ENCODE data around the gene TEX26. TPM values are rescaled to one million over a fixed set of nuclear protein-coding genes. Genes with fewer than 3 reads are reported as not detected.

TEX26 gene
- total RNA-seq, 4 donors from 2014 or later, result not detected

DNA sequence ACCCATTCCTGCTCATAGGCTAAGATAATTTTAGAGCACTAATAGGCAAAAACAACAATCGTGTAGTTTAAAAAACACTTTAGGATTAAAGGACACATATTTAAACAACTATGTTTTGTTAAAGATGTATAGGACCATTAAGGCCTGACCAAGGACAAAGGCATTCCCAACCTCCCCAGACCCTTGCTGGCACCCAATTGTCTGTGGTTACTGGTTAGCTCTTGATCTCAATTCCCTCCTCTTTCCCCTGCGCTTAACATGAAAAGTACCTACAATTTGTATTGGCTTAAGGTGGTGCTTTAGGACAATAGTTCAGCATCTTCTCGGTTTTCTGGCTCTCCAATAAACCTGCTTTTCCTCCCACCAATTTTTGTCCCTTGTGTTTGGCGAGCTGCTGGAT is 51.0 kb downstream of the TEX26 start:
- no peak for ATAC-seq
- H3K27me3 ChIP-seq, result no peaks in the 10 kb centered on the region
- H3K4me1 ChIP-seq, result no peaks in the 10 kb centered on the region
- H3K9me3 ChIP-seq, result no peaks in the 10 kb centered on the region
- no peak for DNase-seq
- no peak overlapping the region for H3K4me3 ChIP-seq
- no peaks in the 10 kb centered on the region for H3K36me3 ChIP-seq
- TF ChIP-seq, protein P1, sequence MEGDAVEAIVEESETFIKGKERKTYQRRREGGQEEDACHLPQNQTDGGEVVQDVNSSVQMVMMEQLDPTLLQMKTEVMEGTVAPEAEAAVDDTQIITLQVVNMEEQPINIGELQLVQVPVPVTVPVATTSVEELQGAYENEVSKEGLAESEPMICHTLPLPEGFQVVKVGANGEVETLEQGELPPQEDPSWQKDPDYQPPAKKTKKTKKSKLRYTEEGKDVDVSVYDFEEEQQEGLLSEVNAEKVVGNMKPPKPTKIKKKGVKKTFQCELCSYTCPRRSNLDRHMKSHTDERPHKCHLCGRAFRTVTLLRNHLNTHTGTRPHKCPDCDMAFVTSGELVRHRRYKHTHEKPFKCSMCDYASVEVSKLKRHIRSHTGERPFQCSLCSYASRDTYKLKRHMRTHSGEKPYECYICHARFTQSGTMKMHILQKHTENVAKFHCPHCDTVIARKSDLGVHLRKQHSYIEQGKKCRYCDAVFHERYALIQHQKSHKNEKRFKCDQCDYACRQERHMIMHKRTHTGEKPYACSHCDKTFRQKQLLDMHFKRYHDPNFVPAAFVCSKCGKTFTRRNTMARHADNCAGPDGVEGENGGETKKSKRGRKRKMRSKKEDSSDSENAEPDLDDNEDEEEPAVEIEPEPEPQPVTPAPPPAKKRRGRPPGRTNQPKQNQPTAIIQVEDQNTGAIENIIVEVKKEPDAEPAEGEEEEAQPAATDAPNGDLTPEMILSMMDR (IDR thresholded peaks at IDR 0.05 in 4 of 5, conservative IDR thresholded peaks at IDR 0.05 in 1 of 5), result no peak
- TF ChIP-seq POLR2A (IDR thresholded peaks at IDR 0.05), result no peak
- in situ Hi-C loops (cut with MboI; ENCODE audit: low sequenced_read_pairs in 4 of 4), result no loop called here
- no peak overlapping the region for H3K27ac ChIP-seq
- intact Hi-C loops (cut with DNase I; ENCODE audit: low total_unique reads), result no loop called here

DNA sequence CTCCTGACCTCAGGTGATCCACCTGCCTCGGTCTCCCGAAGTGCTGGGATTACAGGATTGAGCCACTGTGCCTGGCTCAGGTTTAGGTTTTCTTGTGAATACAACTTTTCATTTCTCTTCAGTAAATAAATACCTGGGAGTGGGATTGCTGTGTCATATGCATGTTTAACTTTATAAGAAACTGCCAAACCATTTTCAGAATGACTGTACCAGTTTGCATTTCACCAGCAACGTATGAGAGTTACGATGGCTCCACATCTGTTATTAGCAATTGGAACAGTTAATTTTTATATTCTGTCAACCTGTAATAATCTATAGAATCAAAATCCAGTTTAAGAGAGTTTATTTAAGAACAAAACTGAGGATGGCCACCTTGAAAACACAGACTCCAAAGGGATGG is 52.2 kb downstream of the TEX26 start:
- no peak for ATAC-seq
- H3K27me3 ChIP-seq, result no peaks in the 10 kb centered on the region
- DNase-seq, result no peak
- no peak for TF ChIP-seq POLR2A (IDR thresholded peaks at IDR 0.05)
- TF ChIP-seq, protein P1 (IDR thresholded peaks at IDR 0.05 in 4 of 5, conservative IDR thresholded peaks at IDR 0.05 in 1 of 5), result no peak
- intact Hi-C loops (cut with DNase I; ENCODE audit: low total_unique reads) (no loop called here), in situ Hi-C loops (cut with MboI; ENCODE audit: low sequenced_read_pairs in 4 of 4) (no loop called here)
- H3K4me3 ChIP-seq, result no peak overlapping the region
- no peaks in the 10 kb centered on the region for H3K36me3 ChIP-seq
- H3K27ac ChIP-seq, result no peak overlapping the region
- no peaks in the 10 kb centered on the region for H3K9me3 ChIP-seq
- no peaks in the 10 kb centered on the region for H3K4me1 ChIP-seq

DNA sequence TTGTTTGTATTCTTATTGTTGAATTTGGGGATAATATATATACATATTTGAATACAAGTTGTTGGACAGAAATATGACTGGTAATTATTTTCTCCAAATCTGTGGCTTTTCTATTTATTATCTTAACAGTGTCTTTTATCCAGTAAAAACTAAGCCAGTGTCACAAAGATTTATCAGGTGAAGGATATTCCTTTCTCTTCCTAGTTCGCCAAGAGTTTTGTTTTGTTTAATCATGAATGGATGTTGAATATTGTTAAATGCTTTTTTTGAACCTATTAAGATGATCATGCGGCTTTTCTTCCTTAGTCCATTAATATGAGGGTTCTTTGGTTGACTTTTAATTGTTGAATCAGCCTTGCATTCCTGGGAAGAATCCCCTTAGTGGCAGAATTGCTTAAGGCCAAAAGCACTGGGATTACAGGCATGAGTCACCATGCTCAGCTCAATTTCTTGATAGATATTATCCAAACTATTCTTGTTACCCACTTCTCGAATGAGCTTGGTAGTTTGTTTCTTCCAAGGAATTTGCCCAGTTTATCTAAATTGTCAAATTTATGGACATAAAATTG is 53.3 kb downstream of the TEX26 start:
- no peaks in the 10 kb centered on the region for H3K27me3 ChIP-seq
- ATAC-seq (no peak), DNase-seq (no peak)
- no peak overlapping the region for H3K4me3 ChIP-seq
- TF ChIP-seq POLR2A (IDR thresholded peaks at IDR 0.05), result no peak
- TF ChIP-seq, protein P1 (IDR thresholded peaks at IDR 0.05 in 4 of 5, conservative IDR thresholded peaks at IDR 0.05 in 1 of 5), result no peak
- in situ Hi-C loops (cut with MboI; ENCODE audit: low sequenced_read_pairs in 4 of 4) (no loop called here), intact Hi-C loops (cut with DNase I; ENCODE audit: low total_unique reads) (no loop called here)
- no peaks in the 10 kb centered on the region for H3K36me3 ChIP-seq
- no peak overlapping the region for H3K27ac ChIP-seq
- H3K9me3 ChIP-seq, result no peaks in the 10 kb centered on the region
- H3K4me1 ChIP-seq, result no peaks in the 10 kb centered on the region

DNA sequence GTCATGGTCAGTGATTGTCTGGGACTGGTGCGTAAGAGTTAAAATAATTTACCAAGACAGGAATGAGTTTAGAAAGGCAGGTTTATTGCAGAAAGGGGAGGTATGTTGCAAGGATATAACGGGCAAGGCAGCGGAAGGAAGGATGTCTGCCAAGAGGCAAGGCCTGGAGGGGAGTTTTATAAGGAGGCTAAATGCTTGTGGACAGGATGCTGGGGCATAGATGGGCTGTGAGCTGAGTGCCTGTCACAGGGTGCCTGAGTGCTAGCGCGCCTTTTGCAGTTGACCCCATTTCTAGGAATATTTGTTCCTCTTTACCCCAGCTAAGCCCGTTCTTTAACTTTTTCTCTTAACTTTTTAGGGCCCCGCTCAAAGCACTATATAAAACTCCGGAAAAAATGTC is 58.7 kb downstream of the TEX26 start:
- no peak overlapping the region for H3K27ac ChIP-seq
- in situ Hi-C loops (cut with MboI; ENCODE audit: low sequenced_read_pairs in 4 of 4) (no loop called here), intact Hi-C loops (cut with DNase I; ENCODE audit: low total_unique reads) (no loop called here)
- no peaks in the 10 kb centered on the region for H3K27me3 ChIP-seq
- no peaks in the 10 kb centered on the region for H3K36me3 ChIP-seq
- H3K9me3 ChIP-seq, result no peaks in the 10 kb centered on the region
- no peak overlapping the region for H3K4me3 ChIP-seq
- DNase-seq, result no peak
- no peak for TF ChIP-seq POLR2A (IDR thresholded peaks at IDR 0.05)
- TF ChIP-seq, protein P1 (IDR thresholded peaks at IDR 0.05 in 4 of 5, conservative IDR thresholded peaks at IDR 0.05 in 1 of 5), result no peak
- H3K4me1 ChIP-seq, result no peaks in the 10 kb centered on the region
- no peak for ATAC-seq

DNA sequence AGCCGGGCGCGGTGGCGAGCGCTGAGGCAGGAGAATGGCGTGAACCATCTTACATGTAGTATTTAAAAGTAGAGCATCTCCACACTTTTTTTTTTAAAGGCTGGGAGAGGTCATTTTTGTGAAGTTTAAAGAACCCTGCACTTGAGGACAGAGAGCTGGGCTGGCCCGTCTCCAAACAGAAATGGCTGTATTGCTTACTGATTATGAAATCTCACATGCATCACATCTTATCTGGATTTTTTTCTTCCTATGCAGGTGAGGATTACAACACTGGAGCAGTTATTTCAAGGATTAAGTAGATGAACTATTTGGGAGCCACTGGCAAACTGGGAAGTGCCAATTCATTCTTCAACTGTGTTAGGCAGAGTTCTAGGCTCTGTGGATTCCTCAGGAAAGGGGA is 59.5 kb downstream of the TEX26 start:
- Histone ChIP-seq H3K27ac (no peak overlapping the region), H3K4me3 (no peak overlapping the region), H3K9me3 (no peaks in the 10 kb centered on the region), H3K27me3 (no peaks in the 10 kb centered on the region), H3K4me1 (no peaks in the 10 kb centered on the region), H3K36me3 (no peaks in the 10 kb centered on the region)
- ATAC-seq (no peak), DNase-seq (no peak)
- intact Hi-C loops (cut with DNase I; ENCODE audit: low total_unique reads), result no loop called here
- in situ Hi-C loops (cut with MboI; ENCODE audit: low sequenced_read_pairs in 4 of 4), result no loop called here
- TF ChIP-seq, protein P1 (IDR thresholded peaks at IDR 0.05 in 4 of 5, conservative IDR thresholded peaks at IDR 0.05 in 1 of 5), result no peak
- no peak for TF ChIP-seq POLR2A (IDR thresholded peaks at IDR 0.05)
